Effector memory CD4-positive, alpha-beta T cell (primary cell): ENCODE data around the gene UBE2QL1.
"Not testable (repeated sequence)": the region's sequence is repeated elsewhere in the genome, so short reads cannot be mapped to it uniquely, and the experiment has no call there.

ENCODE experiments used
- DNase-seq, 3 donors: peaks; one replicate each; pipeline ENCODE4 v3.0.0-alpha.2; 2020
- H3K27ac ChIP-seq: 2 replicates; pipeline ENCODE4 v1.7.0; 2013; ENCODE audit warnings: mild to moderate bottlenecking, low read length, moderate library complexity; ENCODE audit not compliant: insufficient read depth, poor library complexity, severe bottlenecking
- H3K27me3 ChIP-seq: replicated peaks from 2 replicates; pipeline ENCODE4 v1.7.0; 2013; ENCODE audit warnings: mild to moderate bottlenecking, low read length; ENCODE audit not compliant: insufficient read depth, control insufficient read depth, poor library complexity, severe bottlenecking
- H3K36me3 ChIP-seq: 2 replicates; pipeline ENCODE4 v1.7.0; 2013; ENCODE audit warnings: mild to moderate bottlenecking, low read length, moderate library complexity; ENCODE audit not compliant: control insufficient read depth, insufficient read depth
- H3K4me1 ChIP-seq: 2 replicates; pipeline ENCODE4 v1.7.0; 2013; ENCODE audit warnings: low read length, mild to moderate bottlenecking; ENCODE audit not compliant: control insufficient read depth, insufficient read depth, poor library complexity, severe bottlenecking
- H3K4me3 ChIP-seq: 2 replicates; pipeline ENCODE4 v1.7.0; 2013; ENCODE audit warnings: low read length, low read depth, mild to moderate bottlenecking; ENCODE audit not compliant: insufficient read depth, poor library complexity, severe bottlenecking
- H3K9me3 ChIP-seq: 2 replicates; pipeline ENCODE4 v1.7.0; 2013; ENCODE audit warnings: mild to moderate bottlenecking, low read length, moderate library complexity; ENCODE audit not compliant: control insufficient read depth

UBE2QL1 gene

DNA sequence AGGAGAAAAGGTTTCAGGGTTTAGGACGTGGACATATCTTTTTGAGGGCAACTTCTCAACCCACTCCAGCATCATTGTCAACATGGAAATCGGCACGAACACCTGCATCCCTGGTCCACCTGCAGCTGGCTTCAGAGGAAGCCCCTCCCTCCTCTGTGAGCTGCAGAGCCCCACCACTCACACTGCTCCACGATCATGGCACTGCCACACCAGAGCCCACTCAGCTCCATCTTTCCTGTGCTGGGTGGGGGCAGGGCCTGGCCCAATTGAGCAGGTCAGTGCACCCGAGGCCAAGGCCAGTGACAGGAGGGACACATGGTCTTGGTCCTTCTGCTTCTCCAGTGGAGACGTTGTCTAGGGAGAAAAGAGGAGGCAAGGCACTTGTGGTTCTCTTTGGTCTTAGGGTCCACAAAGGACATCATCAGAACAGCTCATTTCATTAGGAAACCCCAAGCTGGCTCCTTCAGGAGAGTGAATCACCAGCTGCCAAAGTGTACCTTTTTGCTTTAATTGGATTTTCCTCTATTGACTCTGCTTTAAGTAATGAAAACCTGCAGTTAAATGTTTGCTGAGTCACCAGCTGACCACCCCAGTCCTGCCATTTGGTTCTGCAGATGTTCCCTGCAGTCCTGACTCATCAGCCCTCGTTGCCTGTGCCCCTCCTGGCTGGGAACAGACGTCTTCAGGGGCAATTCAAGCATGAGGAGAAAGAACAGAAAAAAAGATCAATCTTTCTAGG, 56.2 kb downstream of the UBE2QL1 start:
- Histone ChIP-seq H3K9me3 (no peaks in the 10 kb centered on the region), H3K36me3 (no peaks in the 10 kb centered on the region), H3K27ac (no peak overlapping the region), H3K4me3 (no peak overlapping the region), H3K4me1 (no peaks in the 10 kb centered on the region), H3K27me3 (no peaks in the 10 kb centered on the region)
- DNase-seq, result no peak

DNA sequence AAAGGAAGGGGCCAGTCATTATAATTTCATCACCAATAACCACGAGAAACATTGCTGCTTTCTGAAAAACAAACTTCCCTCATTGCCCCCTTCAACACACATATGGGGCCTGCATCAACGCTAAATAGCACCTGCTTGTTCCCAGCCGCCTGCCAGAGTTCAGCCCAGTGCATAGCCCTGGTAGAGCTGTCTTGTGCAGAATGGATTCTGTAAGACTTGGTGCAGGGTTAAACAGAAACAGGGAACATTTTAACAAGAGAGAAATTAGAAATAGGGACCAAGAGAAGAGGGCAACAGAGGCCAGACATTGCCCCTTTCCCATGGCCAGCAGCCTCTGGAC, 56.7 kb downstream of the UBE2QL1 start:
- Histone ChIP-seq H3K9me3 (no peaks in the 10 kb centered on the region), H3K4me1 (no peaks in the 10 kb centered on the region), H3K4me3 (no peak overlapping the region), H3K27ac (no peak overlapping the region), H3K27me3 (no peaks in the 10 kb centered on the region), H3K36me3 (no peaks in the 10 kb centered on the region)
- DNase-seq, result no peak

GRCh38 chr5:6505783-6506557, 57.3 kb downstream of the UBE2QL1 start:
- no peaks in the 10 kb centered on the region for H3K4me1 ChIP-seq
- H3K36me3 ChIP-seq, result no peaks in the 10 kb centered on the region
- H3K4me3 ChIP-seq, result no peak overlapping the region
- no peak overlapping the region for H3K27ac ChIP-seq
- H3K27me3 ChIP-seq, result no peaks in the 10 kb centered on the region
- DNase-seq, result no peak
- no peaks in the 10 kb centered on the region for H3K9me3 ChIP-seq

- Histone ChIP-seq H3K27ac (no peak overlapping the region), H3K36me3 (no peaks in the 10 kb centered on the region), H3K27me3 (no peaks in the 10 kb centered on the region), H3K9me3 (no peaks in the 10 kb centered on the region), H3K4me1 (no peaks in the 10 kb centered on the region), H3K4me3 (no peak overlapping the region)
- DNase-seq, result no peak
Observed at GRCh38 chr5:6506611-6507010, 58.0 kb downstream of the UBE2QL1 start.

DNA sequence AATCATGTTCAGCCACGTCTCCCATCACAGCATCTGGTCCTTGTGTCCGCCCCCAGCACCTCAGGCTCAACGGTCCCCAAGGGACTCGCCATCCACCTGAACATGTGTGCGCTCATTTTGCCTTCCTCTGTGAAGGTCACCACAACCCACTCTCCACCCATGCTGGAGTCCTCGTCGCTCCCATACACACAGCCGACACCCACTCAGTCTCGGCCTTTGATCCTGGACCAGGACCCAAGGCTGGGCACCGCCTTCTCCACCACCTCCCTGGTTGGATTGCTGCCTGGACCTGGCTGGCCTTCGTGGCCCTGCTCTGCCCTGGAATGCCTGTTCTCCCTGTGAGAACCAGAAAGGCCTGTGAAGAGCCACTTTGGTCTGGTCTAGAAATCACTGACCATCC, 60.3 kb downstream of the UBE2QL1 start:
- Histone ChIP-seq H3K4me1 (no peaks in the 10 kb centered on the region), H3K9me3 (no peaks in the 10 kb centered on the region), H3K4me3 (no peak overlapping the region), H3K36me3 (no peaks in the 10 kb centered on the region), H3K27ac (no peak overlapping the region), H3K27me3 (no peaks in the 10 kb centered on the region)
- DNase-seq, result no peak

- Histone ChIP-seq H3K4me1 (no peaks in the 10 kb centered on the region), H3K4me3 (no peak overlapping the region), H3K27me3 (no peaks in the 10 kb centered on the region), H3K36me3 (no peaks in the 10 kb centered on the region), H3K9me3 (no peaks in the 10 kb centered on the region), H3K27ac (no peak overlapping the region)
- DNase-seq, result no peak
Observed at GRCh38 chr5:6510132-6510531, 61.5 kb downstream of the UBE2QL1 start.

GRCh38 chr5:6510973-6511372, 62.3 kb downstream of the UBE2QL1 start:
- no peaks in the 10 kb centered on the region for H3K27me3 ChIP-seq
- no peak overlapping the region for H3K4me3 ChIP-seq
- no peak for DNase-seq
- H3K4me1 ChIP-seq, result no peaks in the 10 kb centered on the region
- no peaks in the 10 kb centered on the region for H3K36me3 ChIP-seq
- H3K9me3 ChIP-seq, result no peaks in the 10 kb centered on the region
- no peak overlapping the region for H3K27ac ChIP-seq

- DNase-seq, H3K27me3 ChIP-seq, H3K36me3 ChIP-seq, H3K9me3 ChIP-seq, H3K4me3 ChIP-seq, H3K4me1 ChIP-seq, H3K27ac ChIP-seq: not testable (repeated sequence)
Observed at GRCh38 chr5:6515812-6516211, 67.2 kb downstream of the UBE2QL1 start.

DNA sequence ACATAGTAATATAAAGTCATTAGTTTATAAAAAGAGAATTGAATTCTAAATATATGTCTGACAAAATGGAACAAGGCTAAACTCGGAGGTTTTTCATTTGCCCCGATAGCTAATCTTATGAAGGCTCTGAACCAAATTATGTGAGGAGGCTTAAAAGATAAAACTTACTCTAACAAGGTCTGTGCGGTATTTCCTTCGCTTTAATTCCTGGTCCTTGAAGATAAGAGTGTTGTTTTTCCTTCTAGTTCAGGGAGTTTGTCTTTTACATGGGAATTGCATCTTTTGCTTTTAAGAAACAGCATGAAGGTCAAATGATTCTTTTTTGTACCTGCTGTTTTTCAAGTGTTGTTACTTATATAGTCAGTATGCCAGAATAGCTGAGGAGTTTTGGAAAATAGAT, 68.2 kb downstream of the UBE2QL1 start:
- no peak for DNase-seq
- Histone ChIP-seq H3K4me1 (no peaks in the 10 kb centered on the region), H3K36me3 (no peaks in the 10 kb centered on the region), H3K4me3 (no peak overlapping the region), H3K27me3 (no peaks in the 10 kb centered on the region), H3K9me3 (no peaks in the 10 kb centered on the region), H3K27ac (no peak overlapping the region)

DNA sequence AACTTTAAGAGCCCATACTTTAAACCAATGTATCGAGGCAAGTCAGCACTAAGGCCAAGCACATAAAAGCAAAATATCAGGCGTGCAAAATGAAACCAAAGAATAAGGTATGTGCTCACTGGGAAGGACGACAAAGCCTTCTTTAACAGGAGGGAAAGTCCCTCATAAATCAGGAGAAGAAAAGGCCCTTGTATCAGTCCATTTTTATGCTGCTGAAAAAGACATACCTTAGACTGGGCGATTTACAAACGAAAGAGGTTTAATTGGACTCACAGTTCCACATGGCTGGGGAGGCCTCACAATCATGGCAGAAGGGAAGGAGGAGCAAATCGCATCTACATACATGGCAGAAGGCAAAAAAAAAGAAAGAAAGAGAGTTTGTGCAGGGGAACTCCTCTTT, 68.9 kb downstream of the UBE2QL1 start:
- H3K36me3 ChIP-seq, result no peaks in the 10 kb centered on the region
- H3K27me3 ChIP-seq, result no peaks in the 10 kb centered on the region
- no peak overlapping the region for H3K4me3 ChIP-seq
- H3K27ac ChIP-seq, result no peak overlapping the region
- H3K9me3 ChIP-seq, result no peaks in the 10 kb centered on the region
- no peaks in the 10 kb centered on the region for H3K4me1 ChIP-seq
- no peak for DNase-seq
